GM10847 (cell line): ENCODE measurements around the gene FOXP1.

Experiments
- POLR2A ChIP-seq: IDR thresholded peaks from 2 replicates; pipeline ENCODE4 v1.6.1; 2011; ENCODE audit not compliant: insufficient read length; ENCODE audit errors: extremely low read depth

The FOXP1 gene

DNA sequence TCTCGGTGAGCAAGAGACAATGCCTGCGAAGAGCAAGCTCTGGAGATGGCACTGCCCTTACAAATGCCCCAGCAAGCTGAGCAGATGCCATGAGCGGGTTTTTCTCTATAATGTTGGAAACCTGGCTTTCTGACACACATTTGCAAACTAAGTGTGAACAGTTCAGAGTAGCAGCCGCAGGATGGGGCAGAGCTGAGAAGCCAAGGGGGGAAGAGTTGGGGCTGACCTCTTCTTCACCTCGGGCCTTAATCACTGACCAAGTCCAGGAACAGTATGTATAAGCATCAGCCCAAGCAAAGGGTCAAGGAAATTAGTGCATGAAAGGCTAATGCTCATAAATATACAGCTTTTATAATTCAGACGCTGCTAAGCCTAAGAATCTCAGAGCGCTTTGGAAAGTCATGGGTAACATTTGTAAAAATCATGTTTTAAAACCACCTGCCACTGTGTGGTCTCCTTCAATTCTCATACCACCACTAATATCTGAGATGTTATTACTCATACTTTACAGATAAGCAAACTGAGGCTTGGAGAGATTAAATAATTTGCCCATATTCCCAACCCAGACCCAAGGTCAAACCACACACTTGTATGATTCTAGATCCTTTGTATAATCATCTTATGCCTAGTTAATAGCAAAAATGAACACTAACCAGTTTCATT, 603.4 kb downstream of the FOXP1 start:
- TF ChIP-seq POLR2A: no peak

DNA sequence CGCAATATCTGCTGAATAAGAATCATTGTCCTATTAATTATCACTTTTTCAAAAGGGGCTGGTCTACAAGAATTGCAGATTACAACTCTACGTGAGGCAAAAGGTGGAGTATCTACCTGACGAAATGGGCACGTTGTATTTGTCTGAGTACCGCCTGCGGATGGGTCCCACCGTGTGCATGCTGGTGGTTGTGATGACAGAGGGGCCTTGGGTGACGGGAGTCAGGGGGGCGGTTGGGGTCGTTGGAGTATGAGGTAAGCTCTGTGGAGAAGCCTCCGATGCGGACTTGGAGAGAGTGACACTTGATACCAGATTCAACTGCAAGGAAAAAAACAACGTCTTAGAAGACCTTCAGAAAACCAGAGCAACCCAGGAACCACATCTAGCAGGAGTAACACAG, 605.8 kb downstream of the FOXP1 start:
- no peak for TF ChIP-seq POLR2A

DNA sequence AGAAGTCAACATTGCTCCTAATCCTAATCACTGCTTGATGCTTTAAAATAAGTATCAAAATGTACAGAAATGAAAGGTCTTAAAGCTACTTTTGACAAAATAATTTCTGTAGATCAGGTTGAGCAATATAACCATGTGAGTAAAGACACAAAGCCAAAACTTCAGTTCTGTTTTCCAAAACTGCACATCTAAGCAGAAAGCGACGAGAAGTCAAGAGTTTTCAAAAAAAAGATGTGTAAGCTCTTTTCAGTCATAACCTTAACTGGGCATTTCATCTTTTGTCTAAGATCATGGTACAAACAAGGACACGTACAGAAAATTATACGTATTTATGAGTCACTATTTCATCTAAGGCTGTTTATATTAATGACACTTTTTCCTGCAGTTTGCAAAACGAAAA, 608.8 kb downstream of the FOXP1 start:
- no peak for TF ChIP-seq POLR2A

GRCh38 chr3:70973558-70973957, 610.0 kb downstream of the FOXP1 start:
- no peak for TF ChIP-seq POLR2A

GRCh38 chr3:70972855-70973254, 610.7 kb downstream of the FOXP1 start:
- TF ChIP-seq POLR2A: no peak

GRCh38 chr3:70970952-70971351, 612.6 kb downstream of the FOXP1 start:
- TF ChIP-seq POLR2A: no peak

- no peak for TF ChIP-seq POLR2A
Observed at GRCh38 chr3:70970171-70970570, 613.4 kb downstream of the FOXP1 start.

DNA sequence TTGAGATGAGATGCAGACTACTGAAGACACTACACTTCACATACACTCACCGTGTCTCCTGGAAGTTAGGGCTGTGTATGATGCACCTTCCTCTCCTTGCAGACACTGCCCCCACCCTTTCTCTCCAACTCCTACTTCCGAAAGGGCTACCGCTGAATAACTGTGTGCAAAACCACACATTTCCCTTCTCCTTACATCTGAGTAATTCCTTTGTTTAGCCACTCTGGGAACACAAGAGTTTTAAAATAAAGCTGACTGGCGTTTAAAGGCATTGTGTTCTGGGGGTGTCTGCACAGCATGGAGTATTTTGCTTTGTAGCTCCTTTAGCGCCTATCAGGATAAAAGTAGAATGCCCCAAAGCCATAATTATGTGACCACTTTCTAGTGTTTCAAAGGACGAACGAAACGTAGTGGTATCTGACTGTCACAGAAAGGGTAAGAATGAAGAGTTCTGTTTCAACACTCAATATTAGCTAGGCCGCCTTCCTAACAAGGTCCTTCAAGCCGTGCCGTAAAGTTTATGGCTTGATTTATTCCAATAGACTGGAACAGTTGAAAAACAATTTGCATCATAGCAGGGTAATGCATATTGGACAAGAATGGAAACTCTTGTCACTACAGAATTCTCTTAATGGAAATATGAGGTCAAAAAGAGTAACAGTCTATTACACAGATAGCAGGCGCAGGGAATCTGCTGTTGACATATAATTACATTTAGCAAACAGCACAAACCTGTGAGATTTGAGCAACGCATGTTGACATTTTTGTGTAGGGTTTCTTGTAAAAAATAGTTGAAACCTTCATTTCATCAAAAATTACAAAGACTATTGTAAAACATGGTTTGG, 619.9 kb downstream of the FOXP1 start:
- no peak for TF ChIP-seq POLR2A

- no peak for TF ChIP-seq POLR2A
Observed at GRCh38 chr3:70959506-70960291, 623.8 kb downstream of the FOXP1 start.

DNA sequence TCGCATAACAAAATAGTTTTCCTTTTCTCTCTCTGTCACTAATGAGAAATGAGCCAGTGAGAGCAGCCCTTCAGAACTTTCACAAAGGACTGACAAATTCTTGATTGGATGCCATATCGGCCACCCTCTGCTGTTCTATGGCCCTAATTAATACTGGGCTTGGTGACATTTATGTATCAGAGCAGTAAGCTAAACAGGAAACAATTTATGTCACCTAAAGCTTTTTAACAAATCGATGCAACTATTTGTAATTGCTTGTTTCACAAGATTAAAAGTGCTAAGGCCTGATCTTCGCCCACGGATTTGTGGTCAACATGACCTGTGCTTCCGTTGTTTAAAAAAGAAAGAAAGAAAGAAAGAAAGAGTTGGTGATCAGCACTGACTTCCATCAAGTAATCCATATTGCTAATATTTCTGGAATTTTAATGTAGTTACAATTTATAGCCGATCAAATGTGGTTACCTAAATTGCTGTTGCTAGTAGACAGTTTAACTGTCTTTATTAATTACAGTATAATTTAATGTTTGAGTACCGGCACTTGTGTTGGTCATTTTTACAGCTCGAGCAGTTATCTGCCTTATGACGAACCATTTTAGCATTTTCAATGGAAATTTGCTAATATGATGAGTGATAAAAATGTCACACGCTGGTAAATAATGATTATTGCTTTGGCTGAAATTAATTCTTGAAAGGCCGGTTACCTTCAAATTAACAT, 631.3 kb downstream of the FOXP1 start:
- TF ChIP-seq POLR2A: no peak

DNA sequence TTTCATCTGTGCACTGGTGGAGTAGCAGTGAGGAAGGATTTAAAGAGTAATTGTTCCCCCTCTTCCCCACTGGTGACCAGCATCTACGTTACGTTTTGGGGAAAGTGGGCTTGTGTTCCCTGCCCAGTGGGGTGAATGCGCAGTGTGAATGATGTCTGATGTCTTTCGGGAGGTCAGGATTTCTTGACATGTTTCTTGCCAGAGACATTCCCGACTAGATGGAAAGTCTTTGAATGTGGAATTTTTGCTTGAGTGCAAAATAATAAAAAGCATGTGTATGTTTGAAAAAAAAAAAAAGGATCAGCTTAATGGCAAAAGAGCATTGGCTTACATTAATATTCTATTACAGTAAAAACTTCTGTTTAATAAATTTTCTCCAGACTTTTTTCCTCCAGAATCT, 632.2 kb downstream of the FOXP1 start:
- no peak for TF ChIP-seq POLR2A

- TF ChIP-seq POLR2A: no peak
Observed at GRCh38 chr3:70947579-70947978, 635.9 kb downstream of the FOXP1 start.

DNA sequence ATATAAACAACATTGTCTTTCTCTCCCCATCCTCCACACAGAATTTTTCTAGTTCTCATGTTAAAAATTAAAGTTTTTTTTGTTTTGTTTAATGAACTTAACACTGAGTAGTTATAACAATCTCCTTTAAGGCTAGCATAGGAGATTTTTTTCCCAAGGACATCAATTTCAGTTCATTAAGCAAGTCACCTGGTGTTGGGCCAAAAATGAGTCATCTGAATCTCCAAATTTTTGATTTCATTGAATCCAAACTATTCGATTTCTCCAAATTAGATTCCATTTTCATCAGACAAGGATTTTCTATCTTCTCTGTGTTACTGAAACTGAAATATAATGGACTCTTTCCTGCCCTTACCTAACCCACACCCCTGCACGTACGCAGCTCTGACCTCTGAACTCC, 639.6 kb downstream of the FOXP1 start:
- TF ChIP-seq POLR2A: no peak

GRCh38 chr3:70933105-70933810, 650.3 kb downstream of the FOXP1 start:
- no peak for TF ChIP-seq POLR2A

- no peak for TF ChIP-seq POLR2A
Observed at GRCh38 chr3:70930066-70930465, 653.5 kb downstream of the FOXP1 start.

DNA sequence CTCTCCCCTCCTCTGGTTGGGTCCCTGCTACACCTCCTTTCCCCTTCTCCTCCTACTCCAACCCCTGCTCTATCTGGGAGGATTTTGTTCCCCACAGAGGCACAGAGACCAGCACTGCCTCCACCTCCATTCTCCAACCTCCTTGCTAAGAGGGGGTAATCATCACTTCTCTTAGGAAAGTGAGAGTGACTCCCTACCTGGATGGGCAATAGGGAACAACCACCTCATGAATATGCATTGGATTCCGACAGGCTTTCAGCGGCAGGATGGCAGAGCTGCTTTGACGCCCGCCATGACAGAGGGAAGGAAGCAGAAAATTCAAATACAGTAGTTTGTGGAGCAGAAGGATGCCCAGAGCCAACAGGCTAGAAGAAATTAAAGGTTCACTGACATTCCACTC, 656.3 kb downstream of the FOXP1 start:
- no peak for TF ChIP-seq POLR2A
